Measurements from ENCODE around the gene GABRR2. TPM values are rescaled to one million over a fixed set of nuclear protein-coding genes. Genes with fewer than 3 reads are reported as not detected.
A peak's percentile ranks its signal among the peaks of the same experiment; 100 is the strongest.

Gene GABRR2
- total RNA-seq, 2 donors from 2014 or later: 0.52 to 1.3 TPM

DNA sequence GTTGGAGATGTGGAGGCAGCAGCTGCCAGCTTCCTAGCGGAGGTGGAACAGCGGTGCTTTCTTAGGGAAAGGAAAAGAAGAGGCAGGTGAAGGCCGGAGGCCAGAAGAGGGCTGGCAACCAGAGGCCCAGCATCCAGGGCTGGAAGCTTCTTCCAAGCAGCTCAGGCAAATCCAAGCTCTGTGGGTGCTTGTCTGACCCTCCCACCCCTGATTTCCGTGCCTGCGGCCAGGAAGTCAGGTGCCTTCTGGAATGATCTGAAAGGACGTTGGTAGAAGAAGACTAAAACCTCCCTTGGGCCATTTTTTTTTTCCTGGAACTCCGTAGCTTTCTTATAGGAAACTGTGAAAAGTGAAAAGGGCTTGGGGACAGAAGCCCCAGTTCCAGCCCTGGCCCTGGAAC, 64.9 kb downstream of the GABRR2 start:
- no peaks in the 10 kb centered on the region for H3K27me3 ChIP-seq
- H3K4me1 ChIP-seq: no peaks in the 10 kb centered on the region
- intact Hi-C loops (cut with DNase I): no loop called here
- ATAC-seq: no peak
- no peaks in the 10 kb centered on the region for H3K9me3 ChIP-seq
- DNase-seq: no peak
- no peaks in the 10 kb centered on the region for H3K36me3 ChIP-seq (replicated peaks in 1 of 2; ENCODE audit: insufficient read depth in 1 of 2, low read depth in 2 of 2)
- WGBS, 2 donors: 73 to 78% methylated on average over 7 of the region's 7 CpGs
- H3K27ac ChIP-seq: no peak overlapping the region
- no peak overlapping the region for H3K4me3 ChIP-seq
- no peak for TF ChIP-seq POLR2A (IDR thresholded peaks at IDR 0.05)
- TF ChIP-seq, protein P1, sequence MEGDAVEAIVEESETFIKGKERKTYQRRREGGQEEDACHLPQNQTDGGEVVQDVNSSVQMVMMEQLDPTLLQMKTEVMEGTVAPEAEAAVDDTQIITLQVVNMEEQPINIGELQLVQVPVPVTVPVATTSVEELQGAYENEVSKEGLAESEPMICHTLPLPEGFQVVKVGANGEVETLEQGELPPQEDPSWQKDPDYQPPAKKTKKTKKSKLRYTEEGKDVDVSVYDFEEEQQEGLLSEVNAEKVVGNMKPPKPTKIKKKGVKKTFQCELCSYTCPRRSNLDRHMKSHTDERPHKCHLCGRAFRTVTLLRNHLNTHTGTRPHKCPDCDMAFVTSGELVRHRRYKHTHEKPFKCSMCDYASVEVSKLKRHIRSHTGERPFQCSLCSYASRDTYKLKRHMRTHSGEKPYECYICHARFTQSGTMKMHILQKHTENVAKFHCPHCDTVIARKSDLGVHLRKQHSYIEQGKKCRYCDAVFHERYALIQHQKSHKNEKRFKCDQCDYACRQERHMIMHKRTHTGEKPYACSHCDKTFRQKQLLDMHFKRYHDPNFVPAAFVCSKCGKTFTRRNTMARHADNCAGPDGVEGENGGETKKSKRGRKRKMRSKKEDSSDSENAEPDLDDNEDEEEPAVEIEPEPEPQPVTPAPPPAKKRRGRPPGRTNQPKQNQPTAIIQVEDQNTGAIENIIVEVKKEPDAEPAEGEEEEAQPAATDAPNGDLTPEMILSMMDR (IDR thresholded peaks at IDR 0.05): no peak

DNA sequence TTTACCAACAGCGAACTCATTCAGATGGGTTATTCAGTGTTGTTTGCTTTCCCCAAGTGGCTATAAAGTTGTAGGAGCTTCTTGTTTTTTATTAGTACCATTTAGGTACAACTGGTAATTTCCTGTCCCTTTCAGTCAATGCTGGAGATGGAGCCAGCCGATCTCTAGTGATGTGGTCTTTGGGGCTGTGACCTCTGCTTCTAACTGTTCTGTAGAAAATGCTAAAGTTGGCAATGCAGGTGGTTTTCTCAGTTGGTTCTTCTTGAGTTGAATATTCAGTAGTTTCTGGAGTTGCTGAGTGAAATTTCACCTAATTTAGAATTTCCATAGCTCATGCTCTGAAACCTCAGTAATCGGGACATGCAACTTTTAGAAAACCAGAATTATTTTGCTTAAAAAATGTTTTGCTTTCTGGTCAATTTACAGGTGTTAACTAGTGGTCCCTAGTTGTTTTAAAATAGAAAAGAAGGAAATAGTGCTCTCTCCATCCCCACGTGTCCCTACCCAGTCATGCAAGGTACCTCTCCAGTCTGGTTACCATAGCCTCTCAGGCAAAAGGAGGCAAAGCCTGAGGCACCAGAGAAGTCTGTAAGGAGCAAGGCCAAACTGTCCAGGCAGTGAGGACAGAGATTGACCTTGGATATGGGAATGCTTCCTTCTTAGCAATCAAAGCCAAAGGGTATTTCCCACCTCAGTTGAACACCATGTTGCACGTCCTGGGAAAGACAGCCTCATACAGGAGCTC, 70.7 kb downstream of the GABRR2 start:
- no peaks in the 10 kb centered on the region for H3K27me3 ChIP-seq
- H3K4me1 ChIP-seq: no peaks in the 10 kb centered on the region
- intact Hi-C loops (cut with DNase I): loop anchor here (5.0 to 10.0 kb wide), 2 partner anchors 120 to 262 kb away; no protein-coding TSS in a partner anchor
- H3K9me3 ChIP-seq: no peaks in the 10 kb centered on the region
- no peak for DNase-seq
- H3K4me3 ChIP-seq: no peak overlapping the region
- 74 to 79% methylated on average over 5 of the region's 5 CpGs for WGBS, 2 donors
- no peak for TF ChIP-seq POLR2A (IDR thresholded peaks at IDR 0.05)
- TF ChIP-seq, protein P1 (IDR thresholded peaks at IDR 0.05): no peak
- no peak overlapping the region for H3K27ac ChIP-seq
- H3K36me3 ChIP-seq (replicated peaks in 1 of 2; ENCODE audit: insufficient read depth in 1 of 2, low read depth in 2 of 2): no peaks in the 10 kb centered on the region
- ATAC-seq: no peak

DNA sequence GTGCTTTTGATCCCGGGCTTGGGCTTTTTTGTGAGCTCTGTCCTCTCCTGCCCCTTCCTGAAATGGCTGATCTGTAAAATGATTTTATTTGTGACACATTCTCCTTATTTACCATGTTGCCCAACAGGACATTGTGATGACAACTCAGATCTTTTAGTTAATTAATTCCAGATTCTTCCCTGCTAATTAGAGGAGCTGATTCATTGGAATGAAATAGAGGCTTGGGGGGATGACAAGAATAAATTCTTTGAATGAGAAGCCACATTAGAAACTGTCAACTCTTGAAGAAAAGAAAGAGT, 71.8 kb downstream of the GABRR2 start:
- 29 to 33% methylated on average over 1 of the region's 1 CpG for WGBS, 2 donors
- no peak for TF ChIP-seq POLR2A (IDR thresholded peaks at IDR 0.05)
- TF ChIP-seq, protein P1 (IDR thresholded peaks at IDR 0.05): no peak
- H3K36me3 ChIP-seq (replicated peaks in 1 of 2; ENCODE audit: insufficient read depth in 1 of 2, low read depth in 2 of 2): no peaks in the 10 kb centered on the region
- no peak for DNase-seq
- H3K27ac ChIP-seq: no peak overlapping the region
- H3K4me3 ChIP-seq: no peak overlapping the region
- H3K9me3 ChIP-seq: no peaks in the 10 kb centered on the region
- intact Hi-C loops (cut with DNase I): loop anchor here (5.0 to 10.0 kb wide), 2 partner anchors 118 to 261 kb away; no protein-coding TSS in a partner anchor
- no peaks in the 10 kb centered on the region for H3K27me3 ChIP-seq
- ATAC-seq: no peak
- no peaks in the 10 kb centered on the region for H3K4me1 ChIP-seq

DNA sequence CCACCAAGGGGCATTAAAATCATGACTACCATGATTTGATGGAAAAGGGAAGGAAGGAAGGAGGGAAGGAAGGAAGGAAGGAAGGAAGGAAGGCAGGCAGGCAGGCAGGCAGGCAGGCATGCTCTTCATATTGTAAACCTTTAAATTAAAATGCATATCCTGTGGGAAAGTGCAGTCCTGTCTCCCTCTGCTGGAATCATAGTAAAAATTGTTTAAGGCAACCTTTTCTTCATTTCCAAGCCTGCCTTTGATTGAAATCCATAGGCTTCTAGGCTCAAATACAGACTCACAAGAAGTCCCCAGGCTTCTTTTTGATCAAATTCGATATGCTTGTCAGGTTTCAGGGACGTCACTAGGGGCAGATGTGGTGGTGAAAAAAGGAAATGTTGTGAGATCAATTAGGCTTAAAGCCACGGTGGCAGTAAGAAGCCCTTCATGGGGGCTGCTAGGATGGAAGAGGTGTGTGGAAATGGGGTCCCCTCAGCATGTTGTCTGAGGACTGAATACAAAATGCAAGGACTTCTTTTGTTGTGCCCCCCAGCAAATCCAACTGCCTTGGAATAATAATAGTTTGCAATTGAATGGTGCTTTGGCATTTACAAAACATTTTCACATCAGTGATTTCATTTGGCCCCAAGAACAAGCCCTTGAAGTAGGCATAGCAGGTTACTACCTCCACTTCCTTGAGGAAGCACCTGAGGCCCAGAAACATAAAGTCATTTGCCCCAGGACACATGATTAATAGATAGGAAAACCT, 72.3 kb downstream of the GABRR2 start:
- DNase-seq: peak in 1 of 4 donors; percentile 7
- WGBS, 2 donors: 22 to 23% methylated on average over 3 of the region's 3 CpGs
- TF ChIP-seq, protein P1 (IDR thresholded peaks at IDR 0.05): peak; percentile 27 to 76 (median 65)
- no peak for TF ChIP-seq POLR2A (IDR thresholded peaks at IDR 0.05)
- no peaks in the 10 kb centered on the region for H3K4me1 ChIP-seq
- no peak for ATAC-seq
- H3K4me3 ChIP-seq: no peak overlapping the region
- H3K36me3 ChIP-seq (replicated peaks in 1 of 2; ENCODE audit: insufficient read depth in 1 of 2, low read depth in 2 of 2): no peaks in the 10 kb centered on the region
- intact Hi-C loops (cut with DNase I): loop anchor here (5.0 to 10.0 kb wide), 2 partner anchors 118 to 260 kb away; no protein-coding TSS in a partner anchor
- no peak overlapping the region for H3K27ac ChIP-seq
- no peaks in the 10 kb centered on the region for H3K9me3 ChIP-seq
- H3K27me3 ChIP-seq: no peaks in the 10 kb centered on the region
